HG02759 (cell line): ENCODE data around the gene TMCC1.
"Not testable (repeated sequence)": the region's sequence is repeated elsewhere in the genome, so short reads cannot be mapped to it uniquely, and the experiment has no call there.

Experiments
- ATAC-seq: cut with Tn5 transposase; IDR thresholded peaks from one replicate; pipeline ENCODE4 v1.9.1; 2021; ENCODE audit warnings: mild to moderate bottlenecking, moderate library complexity; ENCODE audit not compliant: unreplicated experiment

Gene TMCC1

DNA sequence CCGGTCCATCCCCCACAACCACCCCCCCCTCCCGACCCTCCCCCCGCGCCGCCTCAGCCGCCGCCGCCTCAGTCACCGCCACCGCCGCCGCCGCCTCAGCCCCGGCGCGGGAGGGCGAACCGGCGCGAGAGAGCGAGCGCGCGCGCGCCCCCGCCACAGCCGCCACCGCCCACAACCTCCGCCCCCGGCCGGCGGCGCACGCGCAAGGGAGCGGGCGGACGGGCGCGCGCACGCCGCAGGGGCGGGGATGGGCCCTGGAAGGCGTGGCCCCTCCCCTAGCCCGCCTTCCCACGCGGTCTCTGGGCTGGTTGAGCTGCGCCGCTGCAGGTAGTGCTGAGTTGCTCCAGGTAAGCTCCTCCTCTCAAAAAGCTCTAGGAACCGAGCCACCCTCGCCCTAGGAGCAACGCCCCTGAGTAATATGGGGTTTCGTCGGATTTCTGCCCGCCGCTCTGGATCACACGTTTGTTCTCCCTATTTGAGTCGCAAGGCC is at the start of gene TMCC1:
TMCC1 (minus strand) TSS at position 131 of the 490 bp plus-strand sequence.
- ATAC-seq: peak; percentile 88

- ATAC-seq: no peak
Observed at GRCh38 chr3:129943020-129943419, 49.5 kb upstream of the TMCC1 start.

DNA sequence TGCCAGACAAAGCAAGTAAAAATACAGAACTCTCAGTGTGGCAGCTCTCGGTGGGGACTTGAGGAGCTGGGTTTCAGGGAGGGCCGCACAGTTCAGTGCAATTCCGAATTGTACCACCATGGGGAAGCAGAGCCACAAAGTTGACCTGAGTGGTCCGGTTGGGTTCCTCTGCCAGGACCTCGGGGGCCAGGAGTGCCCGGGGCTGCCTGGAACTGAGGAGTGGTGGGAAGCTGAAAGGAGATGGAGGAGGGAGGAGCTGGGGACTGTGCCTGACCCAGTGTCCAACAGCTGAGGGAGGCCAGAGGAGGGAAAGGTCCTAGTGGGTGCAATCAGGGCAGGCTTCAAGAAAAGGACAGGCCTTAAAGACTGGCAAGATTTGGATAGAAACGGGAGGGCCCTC is 48.8 kb upstream of the TMCC1 start:
- ATAC-seq: peak; percentile 69

DNA sequence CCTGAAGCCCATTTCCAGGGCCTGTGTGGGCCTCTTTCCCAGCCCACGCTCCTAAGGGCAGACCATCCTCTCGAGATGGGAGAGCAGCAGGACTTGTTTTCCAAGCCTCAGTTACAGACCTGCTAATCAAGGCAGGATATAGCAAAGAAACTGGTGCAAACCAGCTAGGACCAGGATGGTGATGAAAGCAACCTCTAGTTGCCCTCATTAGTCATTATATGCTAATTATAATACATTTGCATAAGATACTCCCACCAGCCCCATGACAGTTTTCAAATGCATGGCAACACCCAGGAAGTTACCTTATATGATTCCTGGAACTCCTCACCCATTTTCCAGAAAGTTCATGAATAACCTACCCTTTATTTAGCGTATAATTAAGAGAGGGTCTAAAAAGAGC is 46.6 kb upstream of the TMCC1 start:
- no peak for ATAC-seq

- no peak for ATAC-seq
Observed at GRCh38 chr3:129938140-129938930, 44.8 kb upstream of the TMCC1 start.

DNA sequence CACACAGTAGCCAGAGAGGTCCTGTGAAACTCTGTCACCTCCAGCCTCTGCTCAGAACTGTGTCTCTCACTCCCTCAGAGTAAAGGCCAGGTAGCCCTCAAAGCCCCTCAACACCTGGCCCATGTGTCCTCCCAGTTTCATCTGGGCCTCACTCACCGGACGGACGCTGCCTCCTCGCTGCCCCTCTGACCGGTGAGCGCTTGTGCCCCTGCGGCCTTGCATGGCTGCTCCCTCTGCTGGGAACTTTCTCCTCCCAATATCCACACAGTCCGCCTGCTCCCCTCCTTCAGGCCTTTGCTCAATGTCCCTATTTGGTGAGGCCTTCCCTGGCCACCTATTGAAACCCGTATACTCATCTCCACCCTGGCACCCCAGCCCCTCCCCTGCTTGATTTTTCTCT is 44.2 kb upstream of the TMCC1 start:
- no peak for ATAC-seq

DNA sequence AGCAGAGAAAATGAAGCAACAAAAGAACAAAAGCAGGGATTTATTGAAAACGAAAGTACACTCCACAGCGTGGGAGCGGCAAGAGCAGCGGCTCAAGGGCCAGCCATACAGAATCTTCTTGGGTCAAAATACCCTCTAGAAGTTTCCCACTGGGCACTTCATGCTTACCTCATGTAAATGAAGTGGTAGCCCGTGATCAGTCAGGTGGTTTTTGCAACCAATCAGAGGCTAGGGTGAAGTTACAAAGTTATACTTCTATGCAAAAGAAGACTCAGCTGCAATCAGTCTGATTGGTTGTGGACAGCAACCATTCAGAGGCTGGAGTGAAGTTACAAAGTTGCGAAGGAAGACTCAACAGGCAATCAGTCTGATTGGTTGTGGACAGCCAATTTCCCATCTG is 43.2 kb upstream of the TMCC1 start:
- no peak for ATAC-seq

GRCh38 chr3:129934234-129935123 is 41.0 kb upstream of the TMCC1 start:
- ATAC-seq: no peak

- no peak for ATAC-seq
Observed at GRCh38 chr3:129933471-129933870, 40.0 kb upstream of the TMCC1 start.

GRCh38 chr3:129929383-129929782 is 35.9 kb upstream of the TMCC1 start:
- ATAC-seq: no peak

DNA sequence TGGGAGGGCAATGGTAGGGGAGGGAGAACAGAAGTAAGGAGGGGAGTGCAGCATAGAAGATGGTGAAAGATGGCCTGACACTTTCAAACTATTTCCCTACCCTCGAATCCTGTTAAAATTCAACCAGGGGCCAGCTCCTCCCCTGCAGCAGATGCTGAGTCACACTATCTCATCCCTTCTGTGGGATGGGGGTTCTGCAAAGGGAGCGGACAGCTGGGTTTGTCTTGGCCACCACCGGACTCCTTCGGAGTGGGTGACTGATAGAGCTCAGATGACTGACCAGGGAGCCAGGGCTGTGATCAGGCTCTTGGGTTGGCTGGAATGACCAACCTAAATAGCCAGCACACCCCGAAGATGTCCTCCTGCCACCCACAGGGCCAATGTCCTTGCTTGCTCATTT is 33.6 kb upstream of the TMCC1 start:
- ATAC-seq: no peak

GRCh38 chr3:129919806-129920205 is 26.3 kb upstream of the TMCC1 start:
- ATAC-seq: no peak

- ATAC-seq: no peak
Observed at GRCh38 chr3:129919357-129919756, 25.8 kb upstream of the TMCC1 start.

DNA sequence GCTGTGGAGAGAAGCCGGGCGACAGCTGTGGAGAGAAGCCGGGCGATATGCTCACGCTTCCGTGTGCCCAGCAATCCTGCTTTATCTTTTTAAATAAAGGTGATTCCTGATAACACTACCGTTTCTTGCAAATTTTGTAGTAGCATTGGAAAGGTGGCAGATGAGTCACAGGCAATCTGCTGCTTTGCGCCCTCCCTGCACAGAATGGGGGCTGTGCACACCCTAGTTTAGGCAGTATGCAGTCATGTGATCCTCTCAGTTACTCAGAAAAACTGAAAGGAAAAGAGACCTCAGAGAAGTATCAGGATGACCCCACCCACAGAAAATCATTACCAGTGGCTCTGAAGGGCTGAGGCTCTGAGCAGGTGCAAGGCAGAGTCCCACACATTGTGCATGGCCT is 24.9 kb upstream of the TMCC1 start:
- ATAC-seq: no peak

GRCh38 chr3:129917423-129918007 is 24.0 kb upstream of the TMCC1 start:
- no peak for ATAC-seq

DNA sequence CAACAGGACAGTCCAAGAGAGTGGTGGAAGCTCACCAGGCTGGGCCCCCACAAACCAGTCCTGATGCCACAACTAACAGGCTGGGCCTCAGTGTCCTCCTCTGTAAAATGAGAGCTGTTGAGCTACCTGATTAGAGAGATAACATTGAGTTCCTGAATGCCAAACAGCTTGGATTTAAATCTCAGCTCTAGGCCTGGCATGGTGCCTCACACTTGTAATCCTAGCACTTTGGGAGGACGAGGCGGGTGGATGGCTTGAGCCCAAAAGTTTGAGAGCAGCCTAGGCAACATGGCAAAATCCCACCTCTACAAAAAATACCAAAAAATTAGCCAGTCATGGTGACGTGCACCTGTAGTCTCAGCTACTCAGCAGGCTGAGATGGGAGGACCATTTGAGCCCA is 20.1 kb upstream of the TMCC1 start:
- ATAC-seq: no peak

GRCh38 chr3:129911261-129911861 is 17.9 kb upstream of the TMCC1 start:
- no peak for ATAC-seq

- ATAC-seq: not testable (repeated sequence)
Observed at GRCh38 chr3:129909235-129909634, 15.7 kb upstream of the TMCC1 start.

- ATAC-seq: no peak
Observed at GRCh38 chr3:129908417-129908816, 14.9 kb upstream of the TMCC1 start.

- ATAC-seq: not testable (repeated sequence)
Observed at GRCh38 chr3:129901272-129901671, 7.8 kb upstream of the TMCC1 start.

DNA sequence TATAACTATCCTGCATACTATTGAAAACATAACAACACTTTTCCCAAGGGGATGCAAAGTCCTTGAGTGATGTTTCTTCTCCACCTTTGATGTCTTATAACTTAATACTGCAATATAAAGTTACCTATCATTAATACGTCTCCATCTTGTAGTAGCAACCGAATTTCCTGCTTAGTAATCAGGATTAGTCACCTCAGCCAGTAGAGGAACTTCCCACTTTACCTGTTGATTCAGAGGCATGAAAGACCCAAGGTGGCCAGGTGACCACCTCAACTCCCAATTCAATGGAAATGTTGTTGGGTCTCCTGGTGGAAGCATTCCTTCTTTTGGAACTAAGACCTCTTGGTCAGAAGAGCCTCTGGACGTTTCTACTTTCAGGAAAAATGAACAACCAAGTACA is 3.5 kb upstream of the TMCC1 start:
- ATAC-seq: no peak
